IPS-NIHi11 (cell line): ENCODE measurements around the gene ZNF563.
"Not testable (repeated sequence)": the region's sequence is repeated elsewhere in the genome, so short reads cannot be mapped to it uniquely, and the experiment has no call there.

Experiments
- DNase-seq: peaks from one replicate; pipeline ENCODE4 v3.0.0; 2012; ENCODE audit warnings: mixed read lengths, low spot score

ZNF563 gene

GRCh38 chr19:12333162-12334159 is at the start of gene ZNF563:
Gene ZNF563, minus strand, starts transcription at chr19:12333633. Its CDS starts 151 bp downstream, at chr19:12333482.
- DNase-seq, result peak; percentile 96

GRCh38 chr19:12380444-12380737 is 47.0 kb upstream of the ZNF563 start:
- no peak for DNase-seq

GRCh38 chr19:12379732-12380443 is 46.5 kb upstream of the ZNF563 start:
- DNase-seq, result no peak

GRCh38 chr19:12374026-12374425 is 40.6 kb upstream of the ZNF563 start:
- no peak for DNase-seq

GRCh38 chr19:12365236-12366162 is 32.1 kb upstream of the ZNF563 start, which contains the start of gene ZNF442:
Gene ZNF442, minus strand, starts transcription at chr19:12365683. Its CDS starts 2,052 bp downstream, at chr19:12363631.
- DNase-seq, result peak; percentile 98

- peak; percentile 24 for DNase-seq
These were observed 31.2 kb upstream of the ZNF563 start for GRCh38 chr19:12364391-12365235.

GRCh38 chr19:12362236-12362635 is 28.8 kb upstream of the ZNF563 start:
- DNase-seq, result not testable (repeated sequence)

GRCh38 chr19:12353375-12353774 is 19.9 kb upstream of the ZNF563 start:
- no peak for DNase-seq

- no peak for DNase-seq
These were observed 17.4 kb upstream of the ZNF563 start for GRCh38 chr19:12350890-12351197.

- DNase-seq, result no peak
These were observed 16.9 kb upstream of the ZNF563 start for GRCh38 chr19:12350185-12350889.

GRCh38 chr19:12346896-12347295 is 13.5 kb upstream of the ZNF563 start:
- no peak for DNase-seq

GRCh38 chr19:12345197-12345596 is 11.8 kb upstream of the ZNF563 start:
- no peak for DNase-seq

- DNase-seq, result peak; percentile 6
These were observed 2.1 kb downstream of the ZNF563 start for GRCh38 chr19:12331211-12331941.

- DNase-seq, result no peak
These were observed 3.1 kb downstream of the ZNF563 start for GRCh38 chr19:12330340-12330739.

- no peak for DNase-seq
These were observed 7.7 kb downstream of the ZNF563 start for GRCh38 chr19:12325690-12326089.

GRCh38 chr19:12318782-12319413 is 14.5 kb downstream of the ZNF563 start:
- no peak for DNase-seq

- no peak for DNase-seq
These were observed 18.9 kb downstream of the ZNF563 start for GRCh38 chr19:12314553-12314952.

- not testable (repeated sequence) for DNase-seq
These were observed 24.5 kb downstream of the ZNF563 start for GRCh38 chr19:12308891-12309290.

- DNase-seq, result no peak
These were observed 38.2 kb downstream of the ZNF563 start for GRCh38 chr19:12295191-12295590.
